Hypothalamus (tissue), 51 donors: ENCODE data around the gene ULBP2.
"Not testable (repeated sequence)": the region's sequence is repeated elsewhere in the genome, so short reads cannot be mapped to it uniquely, and the experiment has no call there.

Experiments
- DNase-seq, 51 donors: peaks; one replicate each; lab custom pipeline; 2025; lab: John Stamatoyannopoulos, UW

ULBP2 gene

GRCh38 chr6:149925253-149925973 is 16.4 kb upstream of the ULBP2 start:
- DNase-seq: no peak

- DNase-seq: peak in 44 of 51 donors; percentile 4 to 75 (median 45)
Measured at GRCh38 chr6:149925974-149926777, 15.6 kb upstream of the ULBP2 start.

- DNase-seq: not testable (repeated sequence)
Measured at GRCh38 chr6:149927025-149927424, 14.8 kb upstream of the ULBP2 start.

- no peak for DNase-seq
Measured at GRCh38 chr6:149929422-149929821, 12.4 kb upstream of the ULBP2 start.

- no peak for DNase-seq
Measured at GRCh38 chr6:149931501-149931900, 10.3 kb upstream of the ULBP2 start.

GRCh38 chr6:149933036-149933435 is 8.8 kb upstream of the ULBP2 start:
- no peak for DNase-seq

- DNase-seq: no peak
Measured at GRCh38 chr6:149933461-149933860, 8.4 kb upstream of the ULBP2 start.

GRCh38 chr6:149934249-149935156 is 7.3 kb upstream of the ULBP2 start:
- DNase-seq: peak in 22 of 51 donors; percentile 10 to 79 (median 27)

- no peak for DNase-seq
Measured at GRCh38 chr6:149935246-149935645, 6.6 kb upstream of the ULBP2 start.

- DNase-seq: no peak
Measured at GRCh38 chr6:149935668-149936067, 6.1 kb upstream of the ULBP2 start.

GRCh38 chr6:149936743-149937142 is 5.1 kb upstream of the ULBP2 start:
- DNase-seq: no peak

- DNase-seq: not testable (repeated sequence)
Measured at GRCh38 chr6:149938013-149938570, 3.7 kb upstream of the ULBP2 start.

GRCh38 chr6:149938571-149939355 is 3.1 kb upstream of the ULBP2 start:
- no peak for DNase-seq

GRCh38 chr6:149939356-149939648 is 2.5 kb upstream of the ULBP2 start:
- DNase-seq: no peak

- DNase-seq: no peak
Measured at GRCh38 chr6:149939909-149940671, 1.7 kb upstream of the ULBP2 start.

- DNase-seq: no peak
Measured at GRCh38 chr6:149940672-149940982, 1.2 kb upstream of the ULBP2 start.

- no peak for DNase-seq
Measured at GRCh38 chr6:149942461-149942829, 631 bp downstream of the ULBP2 start.

GRCh38 chr6:149943321-149943720 is 1.5 kb downstream of the ULBP2 start:
- DNase-seq: not testable (repeated sequence)

GRCh38 chr6:149945276-149945675 is 3.5 kb downstream of the ULBP2 start:
- DNase-seq: not testable (repeated sequence)
